ENCODE data around the gene BUD13. TPM values are rescaled to one million over a fixed set of nuclear protein-coding genes. Genes with fewer than 3 reads are reported as not detected.

Gene BUD13
- total RNA-seq, 1 donor from 2014 or later, result 18.8 TPM

GRCh38 chr11:116787436-116787785 lies 14.6 kb upstream of the BUD13 start:
- H3K4me3 ChIP-seq (ENCODE audit: low read length in 3 of 3), result peak overlapping the region; percentile 82 to 87 (median 87)
- peak overlapping the region; percentile 89 for H3K27ac ChIP-seq (ENCODE audit: low read depth, low read length)
- peaks cover 0 to 3% (median 0%) of the 10 kb centered on the region in 3 donors for H3K27me3 ChIP-seq (ENCODE audit: control insufficient read depth in 3 of 3, insufficient read depth in 3 of 3, low read length in 3 of 3)
- H3K36me3 ChIP-seq (ENCODE audit: control insufficient read depth in 3 of 3, insufficient read depth in 3 of 3, low read length in 3 of 3), result peaks cover 28 to 35% (median 35%) of the 10 kb centered on the region in 3 donors
- H3K4me1 ChIP-seq (ENCODE audit: control insufficient read depth in 3 of 3, insufficient read depth in 3 of 3, low read length in 3 of 3), result peaks cover 20 to 29% (median 21%) of the 10 kb centered on the region in 3 donors
- no peaks in the 10 kb centered on the region for H3K9me3 ChIP-seq (ENCODE audit: control insufficient read depth in 3 of 3, low read length in 3 of 3)
- peak overlapping the region; percentile 80 to 90 (median 85) for H3K9ac ChIP-seq (ENCODE audit: low read depth in 1 of 3, low read length in 3 of 3)

DNA sequence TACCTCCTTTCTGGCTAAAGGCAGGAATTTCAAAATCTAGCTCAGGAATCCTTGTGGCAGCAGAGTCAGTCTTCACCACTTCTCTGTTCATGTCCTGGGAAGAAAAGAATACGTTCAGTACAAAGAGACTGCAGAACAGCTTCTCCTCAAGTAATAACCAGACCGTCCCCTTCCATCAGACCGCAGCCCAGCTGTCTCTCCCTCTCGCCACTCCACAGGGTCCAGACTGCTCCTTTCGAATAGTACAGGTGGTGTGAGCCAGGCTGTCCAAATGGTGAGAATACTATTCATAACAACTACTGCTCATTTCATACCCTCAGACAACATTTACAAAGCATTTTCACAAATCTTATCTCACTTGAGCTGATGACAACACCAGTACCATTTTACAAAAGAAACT lies 14.2 kb upstream of the BUD13 start:
- H3K4me3 ChIP-seq (ENCODE audit: low read length in 3 of 3), result peak overlapping the region; percentile 82 to 87 (median 87)
- no peaks in the 10 kb centered on the region for H3K9me3 ChIP-seq (ENCODE audit: control insufficient read depth in 3 of 3, low read length in 3 of 3)
- H3K9ac ChIP-seq (ENCODE audit: low read depth in 1 of 3, low read length in 3 of 3), result peak overlapping the region; percentile 80 to 90 (median 85)
- peaks cover 20 to 29% (median 21%) of the 10 kb centered on the region in 3 donors for H3K4me1 ChIP-seq (ENCODE audit: control insufficient read depth in 3 of 3, insufficient read depth in 3 of 3, low read length in 3 of 3)
- no peak overlapping the region for H3K27ac ChIP-seq (ENCODE audit: low read depth, low read length)
- H3K27me3 ChIP-seq (ENCODE audit: control insufficient read depth in 3 of 3, insufficient read depth in 3 of 3, low read length in 3 of 3), result peaks cover 0 to 3% (median 0%) of the 10 kb centered on the region in 3 donors
- peaks cover 32 to 40% (median 39%) of the 10 kb centered on the region in 3 donors for H3K36me3 ChIP-seq (ENCODE audit: control insufficient read depth in 3 of 3, insufficient read depth in 3 of 3, low read length in 3 of 3)

- no peaks in the 10 kb centered on the region for H3K9me3 ChIP-seq (ENCODE audit: control insufficient read depth in 3 of 3, low read length in 3 of 3)
- no peak overlapping the region for H3K4me3 ChIP-seq (ENCODE audit: low read length in 3 of 3)
- peaks cover 0 to 3% (median 0%) of the 10 kb centered on the region in 3 donors for H3K27me3 ChIP-seq (ENCODE audit: control insufficient read depth in 3 of 3, insufficient read depth in 3 of 3, low read length in 3 of 3)
These were observed 13.5 kb upstream of the BUD13 start for GRCh38 chr11:116786326-116786725.

DNA sequence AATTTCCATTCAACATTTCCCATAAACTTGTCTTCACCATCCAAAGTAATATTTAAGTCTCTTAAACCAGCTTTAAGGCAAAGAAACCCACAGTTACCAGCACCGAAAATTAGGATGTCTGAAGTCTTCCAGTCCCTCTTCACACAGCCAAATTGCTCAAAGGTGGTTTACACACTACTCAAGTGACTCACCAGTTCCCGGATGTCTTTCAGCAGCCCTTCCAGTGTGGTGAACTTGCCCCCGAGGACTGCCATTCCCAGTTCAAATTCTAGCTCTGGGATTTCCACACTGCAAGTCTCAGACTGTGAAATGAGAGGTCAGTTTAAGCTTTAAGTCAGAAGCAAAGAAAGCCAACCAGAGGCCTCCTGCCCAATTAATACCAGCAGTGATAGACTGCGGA lies 9.9 kb upstream of the BUD13 start:
- peaks cover 55 to 72% (median 72%) of the 10 kb centered on the region in 3 donors for H3K36me3 ChIP-seq (ENCODE audit: control insufficient read depth in 3 of 3, insufficient read depth in 3 of 3, low read length in 3 of 3)
- H3K27ac ChIP-seq (ENCODE audit: low read depth, low read length), result no peak overlapping the region
- H3K9ac ChIP-seq (ENCODE audit: low read depth in 1 of 3, low read length in 3 of 3), result no peak overlapping the region
- no peaks in the 10 kb centered on the region for H3K27me3 ChIP-seq (ENCODE audit: control insufficient read depth in 3 of 3, insufficient read depth in 3 of 3, low read length in 3 of 3)
- no peaks in the 10 kb centered on the region for H3K9me3 ChIP-seq (ENCODE audit: control insufficient read depth in 3 of 3, low read length in 3 of 3)
- peaks cover 8 to 12% (median 8%) of the 10 kb centered on the region in 3 donors for H3K4me1 ChIP-seq (ENCODE audit: control insufficient read depth in 3 of 3, insufficient read depth in 3 of 3, low read length in 3 of 3)
- H3K4me3 ChIP-seq (ENCODE audit: low read length in 3 of 3), result no peak overlapping the region

More at GRCh38 chr11:116786326-116786725, 13.5 kb upstream of the BUD13 start:
- peaks cover 33 to 44% (median 41%) of the 10 kb centered on the region in 3 donors for H3K36me3 ChIP-seq (ENCODE audit: control insufficient read depth in 3 of 3, insufficient read depth in 3 of 3, low read length in 3 of 3)
- peaks cover 16 to 24% (median 18%) of the 10 kb centered on the region in 3 donors for H3K4me1 ChIP-seq (ENCODE audit: control insufficient read depth in 3 of 3, insufficient read depth in 3 of 3, low read length in 3 of 3)
- no peak overlapping the region for H3K9ac ChIP-seq (ENCODE audit: low read depth in 1 of 3, low read length in 3 of 3)
- H3K27ac ChIP-seq (ENCODE audit: low read depth, low read length), result no peak overlapping the region

GRCh38 chr11:116778556-116778955 lies 5.8 kb upstream of the BUD13 start:
- Histone ChIP-seq H3K36me3 (ENCODE audit: control insufficient read depth in 3 of 3, insufficient read depth in 3 of 3, low read length in 3 of 3) (peaks cover 37 to 53% (median 50%) of the 10 kb centered on the region in 3 donors), H3K9ac (ENCODE audit: low read depth in 1 of 3, low read length in 3 of 3) (no peak overlapping the region), H3K27me3 (ENCODE audit: control insufficient read depth in 3 of 3, insufficient read depth in 3 of 3, low read length in 3 of 3) (no peaks in the 10 kb centered on the region), H3K9me3 (ENCODE audit: control insufficient read depth in 3 of 3, low read length in 3 of 3) (no peaks in the 10 kb centered on the region), H3K4me3 (ENCODE audit: low read length in 3 of 3) (no peak overlapping the region), H3K27ac (ENCODE audit: low read depth, low read length) (no peak overlapping the region), H3K4me1 (ENCODE audit: control insufficient read depth in 3 of 3, insufficient read depth in 3 of 3, low read length in 3 of 3) (peaks cover 0 to 3% (median under 1%) of the 10 kb centered on the region in 3 donors)

DNA sequence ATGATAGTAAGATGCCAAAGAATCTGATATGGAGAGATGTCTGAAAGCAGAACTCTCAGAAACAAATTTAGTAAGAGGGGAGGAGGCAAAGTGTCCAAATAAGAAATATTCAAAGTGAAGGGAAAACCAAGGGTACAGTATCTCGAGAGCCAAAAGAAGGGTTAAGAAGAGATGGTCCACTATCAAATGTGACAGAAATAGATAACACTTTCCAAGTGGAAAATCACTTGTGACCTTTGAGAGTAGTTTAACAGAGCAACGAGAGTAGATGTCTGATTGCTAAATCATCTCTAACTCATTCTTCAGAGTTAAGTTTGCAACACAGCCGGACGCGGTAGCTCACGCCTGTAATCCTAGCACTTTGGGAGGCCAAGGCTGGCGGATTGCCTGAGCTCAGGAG lies 4.3 kb upstream of the BUD13 start:
- no peak overlapping the region for H3K9ac ChIP-seq (ENCODE audit: low read depth in 1 of 3, low read length in 3 of 3)
- no peaks in the 10 kb centered on the region for H3K9me3 ChIP-seq (ENCODE audit: control insufficient read depth in 3 of 3, low read length in 3 of 3)
- H3K4me3 ChIP-seq (ENCODE audit: low read length in 3 of 3), result no peak overlapping the region
- peaks cover 26 to 38% (median 35%) of the 10 kb centered on the region in 3 donors for H3K36me3 ChIP-seq (ENCODE audit: control insufficient read depth in 3 of 3, insufficient read depth in 3 of 3, low read length in 3 of 3)
- H3K27ac ChIP-seq (ENCODE audit: low read depth, low read length), result no peak overlapping the region
- no peaks in the 10 kb centered on the region for H3K27me3 ChIP-seq (ENCODE audit: control insufficient read depth in 3 of 3, insufficient read depth in 3 of 3, low read length in 3 of 3)
- peaks cover 3 to 14% (median 5%) of the 10 kb centered on the region in 3 donors for H3K4me1 ChIP-seq (ENCODE audit: control insufficient read depth in 3 of 3, insufficient read depth in 3 of 3, low read length in 3 of 3)

- Histone ChIP-seq H3K4me3 (ENCODE audit: low read length in 3 of 3) (no peak overlapping the region), H3K27ac (ENCODE audit: low read depth, low read length) (no peak overlapping the region), H3K9me3 (ENCODE audit: control insufficient read depth in 3 of 3, low read length in 3 of 3) (no peaks in the 10 kb centered on the region), H3K27me3 (ENCODE audit: control insufficient read depth in 3 of 3, insufficient read depth in 3 of 3, low read length in 3 of 3) (no peaks in the 10 kb centered on the region), H3K4me1 (ENCODE audit: control insufficient read depth in 3 of 3, insufficient read depth in 3 of 3, low read length in 3 of 3) (peaks cover 8 to 19% (median 10%) of the 10 kb centered on the region in 3 donors), H3K36me3 (ENCODE audit: control insufficient read depth in 3 of 3, insufficient read depth in 3 of 3, low read length in 3 of 3) (peaks cover 25 to 35% (median 33%) of the 10 kb centered on the region in 3 donors), H3K9ac (ENCODE audit: low read depth in 1 of 3, low read length in 3 of 3) (no peak overlapping the region)
These were observed 3.8 kb upstream of the BUD13 start for GRCh38 chr11:116776522-116776984.

DNA sequence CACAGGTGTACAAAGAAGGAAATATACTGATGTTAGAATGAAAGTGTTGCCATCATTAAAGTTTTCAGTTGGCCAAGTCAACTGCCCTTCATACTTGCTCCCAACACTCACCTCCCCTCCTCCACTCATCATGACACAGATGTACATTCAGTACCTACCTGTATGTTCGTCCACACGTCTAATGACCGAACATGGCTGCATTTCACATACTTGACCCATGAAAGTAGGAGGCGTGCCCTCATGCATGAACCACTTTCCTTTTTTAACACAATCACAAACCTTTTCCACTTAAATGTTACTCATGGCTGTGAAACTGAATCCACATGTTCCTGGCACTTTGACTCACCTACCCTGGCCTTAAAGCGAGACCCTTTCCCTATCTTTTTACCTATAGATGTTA lies 3.2 kb upstream of the BUD13 start:
- Histone ChIP-seq H3K36me3 (ENCODE audit: control insufficient read depth in 3 of 3, insufficient read depth in 3 of 3, low read length in 3 of 3) (peaks cover 25 to 30% (median 29%) of the 10 kb centered on the region in 3 donors), H3K4me1 (ENCODE audit: control insufficient read depth in 3 of 3, insufficient read depth in 3 of 3, low read length in 3 of 3) (peaks cover 11 to 21% (median 16%) of the 10 kb centered on the region in 3 donors), H3K27ac (ENCODE audit: low read depth, low read length) (no peak overlapping the region), H3K9ac (ENCODE audit: low read depth in 1 of 3, low read length in 3 of 3) (no peak overlapping the region), H3K9me3 (ENCODE audit: control insufficient read depth in 3 of 3, low read length in 3 of 3) (no peaks in the 10 kb centered on the region), H3K4me3 (ENCODE audit: low read length in 3 of 3) (no peak overlapping the region), H3K27me3 (ENCODE audit: control insufficient read depth in 3 of 3, insufficient read depth in 3 of 3, low read length in 3 of 3) (no peaks in the 10 kb centered on the region)

- H3K36me3 ChIP-seq (ENCODE audit: control insufficient read depth in 3 of 3, insufficient read depth in 3 of 3, low read length in 3 of 3), result peaks cover 20 to 22% (median 20%) of the 10 kb centered on the region in 3 donors
- H3K9me3 ChIP-seq (ENCODE audit: control insufficient read depth in 3 of 3, low read length in 3 of 3), result no peaks in the 10 kb centered on the region
- peaks cover 13 to 26% (median 17%) of the 10 kb centered on the region in 3 donors for H3K4me1 ChIP-seq (ENCODE audit: control insufficient read depth in 3 of 3, insufficient read depth in 3 of 3, low read length in 3 of 3)
- no peak overlapping the region for H3K9ac ChIP-seq (ENCODE audit: low read depth in 1 of 3, low read length in 3 of 3)
- no peak overlapping the region for H3K4me3 ChIP-seq (ENCODE audit: low read length in 3 of 3)
- no peak overlapping the region for H3K27ac ChIP-seq (ENCODE audit: low read depth, low read length)
- H3K27me3 ChIP-seq (ENCODE audit: control insufficient read depth in 3 of 3, insufficient read depth in 3 of 3, low read length in 3 of 3), result no peaks in the 10 kb centered on the region
These were observed 1.9 kb upstream of the BUD13 start for GRCh38 chr11:116774661-116775060.

- Histone ChIP-seq H3K36me3 (ENCODE audit: control insufficient read depth in 3 of 3, insufficient read depth in 3 of 3, low read length in 3 of 3) (peaks cover 8 to 15% (median 9%) of the 10 kb centered on the region in 3 donors), H3K27ac (ENCODE audit: low read depth, low read length) (peak overlapping the region; percentile 55), H3K9me3 (ENCODE audit: control insufficient read depth in 3 of 3, low read length in 3 of 3) (no peaks in the 10 kb centered on the region), H3K27me3 (ENCODE audit: control insufficient read depth in 3 of 3, insufficient read depth in 3 of 3, low read length in 3 of 3) (no peaks in the 10 kb centered on the region), H3K4me3 (ENCODE audit: low read length in 3 of 3) (peak overlapping the region; percentile 91 to 98 (median 91)), H3K4me1 (ENCODE audit: control insufficient read depth in 3 of 3, insufficient read depth in 3 of 3, low read length in 3 of 3) (peaks cover 13 to 26% (median 17%) of the 10 kb centered on the region in 3 donors), H3K9ac (ENCODE audit: low read depth in 1 of 3, low read length in 3 of 3) (peak overlapping the region; percentile 62 to 93 (median 83))
These were observed 663 bp upstream of the BUD13 start for GRCh38 chr11:116773203-116774097.
